ENCODE measurements around the gene FANCD2OS.
"Not testable (repeated sequence)": the region's sequence is repeated elsewhere in the genome, so short reads cannot be mapped to it uniquely, and the experiment has no call there.

FANCD2OS gene

DNA sequence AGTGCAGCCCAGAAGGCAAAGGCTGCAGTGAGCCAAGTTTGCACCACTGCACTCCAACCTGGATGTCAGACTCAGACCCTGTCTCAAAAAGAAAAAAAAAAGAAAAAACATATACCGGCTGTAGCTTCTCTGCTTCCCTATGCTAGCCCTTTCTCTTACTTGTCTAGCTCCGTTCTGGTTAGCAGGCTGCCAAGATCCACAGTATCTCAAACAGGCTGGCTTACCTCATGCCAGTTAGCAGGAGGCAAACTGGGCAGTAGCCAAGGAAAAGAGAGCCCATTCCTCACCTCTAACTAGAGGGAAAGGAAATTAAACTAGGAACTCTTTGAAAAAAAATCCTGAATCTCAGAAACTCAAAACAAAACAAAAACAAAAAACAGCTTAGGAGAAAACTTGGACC is 16.7 kb downstream of the FANCD2OS start:
- DNase-seq: not testable (repeated sequence)

DNA sequence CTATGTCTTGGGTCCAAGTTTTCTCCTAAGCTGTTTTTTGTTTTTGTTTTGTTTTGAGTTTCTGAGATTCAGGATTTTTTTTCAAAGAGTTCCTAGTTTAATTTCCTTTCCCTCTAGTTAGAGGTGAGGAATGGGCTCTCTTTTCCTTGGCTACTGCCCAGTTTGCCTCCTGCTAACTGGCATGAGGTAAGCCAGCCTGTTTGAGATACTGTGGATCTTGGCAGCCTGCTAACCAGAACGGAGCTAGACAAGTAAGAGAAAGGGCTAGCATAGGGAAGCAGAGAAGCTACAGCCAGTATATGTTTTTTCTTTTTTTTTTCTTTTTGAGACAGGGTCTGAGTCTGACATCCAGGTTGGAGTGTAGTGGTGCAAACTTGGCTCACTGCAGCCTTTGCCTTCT is 17.3 kb downstream of the FANCD2OS start:
- DNase-seq: not testable (repeated sequence)

DNA sequence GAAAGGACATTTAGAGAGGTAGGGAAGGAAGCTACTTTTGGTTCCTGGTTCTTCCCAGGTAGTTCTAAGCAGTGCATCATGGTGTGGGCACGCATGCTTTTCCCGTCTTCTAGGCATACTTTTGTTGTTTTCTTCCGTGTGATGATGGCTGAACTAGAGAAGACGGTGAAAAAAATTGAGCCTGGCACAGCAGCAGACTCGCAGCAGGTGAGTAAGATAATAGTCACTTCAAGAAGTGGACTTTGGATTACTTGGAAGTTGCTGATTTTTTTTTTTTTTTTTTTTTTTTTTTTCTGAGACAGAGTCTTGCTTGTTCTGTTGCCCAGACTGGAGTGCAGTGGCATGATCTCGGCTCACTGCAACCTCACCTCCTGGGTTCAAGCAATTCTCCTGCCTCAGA is 17.9 kb downstream of the FANCD2OS start:
- no peak for DNase-seq

DNA sequence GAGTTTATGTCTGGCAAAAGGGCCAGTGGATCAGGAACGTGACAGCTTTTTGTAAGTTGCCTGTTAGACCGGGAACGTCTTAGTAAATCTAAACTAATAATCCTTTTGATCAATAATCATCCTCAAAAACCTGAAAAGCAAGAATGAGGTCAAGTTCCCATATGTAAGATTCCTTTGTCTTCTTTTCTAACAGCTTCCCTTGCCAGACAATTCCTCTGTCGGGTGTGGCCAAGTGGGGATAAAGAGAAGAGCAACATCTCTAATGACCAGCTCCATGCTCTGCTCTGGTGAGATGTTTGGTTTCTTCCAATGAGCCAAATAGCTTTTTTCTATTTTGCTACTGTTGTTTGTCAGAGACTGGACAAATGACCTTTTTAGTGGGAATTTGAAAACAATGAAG is 19.8 kb downstream of the FANCD2OS start:
- DNase-seq: no peak

DNA sequence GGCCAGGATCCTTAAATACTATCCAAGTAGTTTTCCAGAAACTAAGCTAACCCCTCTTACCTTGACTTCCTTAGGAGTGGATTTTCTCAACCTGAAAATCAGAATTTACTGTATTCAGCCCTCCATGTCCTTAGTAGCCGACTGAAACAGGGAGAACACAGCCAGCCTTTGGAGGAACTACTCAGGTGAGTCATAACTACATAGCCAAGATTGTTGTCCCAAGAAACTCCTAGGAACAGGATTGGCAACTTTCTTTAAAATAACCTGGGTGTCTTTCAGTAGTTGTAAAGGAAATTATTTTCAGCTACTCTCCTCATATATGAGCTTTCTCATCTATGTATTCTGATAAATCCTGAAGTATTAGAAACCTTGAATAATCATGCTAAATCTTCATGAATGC is 22.3 kb downstream of the FANCD2OS start:
- DNase-seq: no peak

DNA sequence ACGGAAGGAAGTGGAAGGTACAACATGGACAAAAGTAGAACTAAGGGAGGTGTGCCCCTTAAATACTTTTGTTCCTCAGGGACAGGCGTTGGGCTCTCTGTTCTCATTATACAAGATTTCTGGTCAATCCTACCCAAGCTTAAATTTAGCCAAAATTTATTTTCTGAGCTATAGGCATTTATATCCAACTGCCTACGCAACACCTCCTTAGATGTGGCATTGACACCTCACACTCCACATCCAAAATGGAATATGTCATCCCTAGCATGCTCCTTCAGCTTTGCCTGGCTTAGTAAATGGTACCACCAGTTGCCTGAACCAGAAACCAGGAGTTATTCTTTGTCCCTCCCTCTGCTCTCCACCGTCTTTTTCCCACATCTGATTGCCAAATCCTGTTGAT is 26.2 kb downstream of the FANCD2OS start:
- DNase-seq: no peak

DNA sequence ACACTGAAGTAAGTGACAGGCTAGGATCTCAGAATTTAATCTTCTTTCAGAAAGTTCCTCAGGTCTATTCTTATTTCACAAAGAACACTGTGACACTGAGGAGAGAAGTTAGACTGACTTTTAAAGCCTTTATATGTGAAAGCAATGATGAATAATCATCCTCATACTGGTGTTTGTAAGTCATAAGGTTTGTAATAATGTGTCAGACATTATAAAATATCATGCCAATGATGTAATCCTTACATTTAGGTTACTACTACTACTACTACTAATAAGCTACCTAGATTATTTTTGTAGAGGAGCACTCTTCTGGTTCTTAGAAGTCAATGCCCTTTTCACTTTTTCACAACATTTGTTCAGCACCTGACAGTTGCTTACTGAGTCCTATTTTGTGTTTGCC is 33.4 kb downstream of the FANCD2OS start:
- no peak for DNase-seq

DNA sequence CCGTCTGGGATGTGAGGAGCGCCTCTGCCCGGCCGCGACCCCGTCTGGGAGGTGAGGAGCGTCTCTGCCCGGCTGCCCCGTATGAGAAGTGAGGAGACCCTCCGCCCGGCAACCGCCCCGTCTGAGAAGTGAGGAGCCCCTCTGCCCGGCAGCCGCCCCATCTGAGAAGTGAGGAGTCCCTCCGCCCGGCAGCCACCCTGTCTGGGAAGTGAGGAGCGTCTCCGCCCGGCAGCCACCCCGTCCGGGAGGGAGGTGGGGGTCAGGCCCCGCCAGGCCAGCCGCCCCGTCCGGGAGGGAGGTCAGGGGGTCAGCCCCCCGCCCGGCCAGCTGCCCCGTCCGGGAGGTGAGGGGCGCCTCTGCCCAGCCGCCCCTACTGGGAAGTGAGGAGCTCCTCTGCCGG is 38.0 kb downstream of the FANCD2OS start:
- DNase-seq: not testable (repeated sequence)

DNA sequence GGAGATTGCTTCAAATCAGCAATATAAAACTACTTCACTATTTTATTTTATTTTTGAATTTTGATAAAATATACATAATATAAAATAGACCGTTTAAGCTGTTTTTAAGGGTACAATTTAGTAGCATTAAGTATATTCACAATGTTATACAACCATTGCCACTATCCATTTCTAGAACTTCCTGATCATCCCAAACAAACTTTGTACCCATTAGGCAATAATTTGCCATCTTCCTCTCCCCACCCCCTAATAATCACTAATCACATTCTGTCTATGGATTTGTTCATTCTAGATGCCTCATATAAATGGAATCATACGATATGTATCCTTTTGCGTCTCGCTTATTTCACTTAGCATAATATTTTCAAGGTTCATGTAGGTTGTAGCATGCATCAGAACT is 53.0 kb downstream of the FANCD2OS start:
- no peak for DNase-seq

Measured in activated naive CD4-positive, alpha-beta T cell treated with Interleukin-2 at 50 U/mL for 16 hours (primary cell).